GM12878 (cell line): ENCODE measurements around the gene DCLRE1C. TPM values are rescaled to one million over a fixed set of nuclear protein-coding genes. Genes with fewer than 3 reads are reported as not detected.

Experiments
- ATAC-seq: fragments of 200-7000 bp; cut with Tn5 transposase; 3 replicates; pipeline ENCODE4 v1.9.1; 2020; ENCODE audit warnings: mild to moderate bottlenecking, moderate library complexity
- BruUV-seq: library from RNA; stranded (reverse); fragments of 400-500 nt; replicated peaks from 2 replicates; lab custom pipeline; 2021; lab: Mats Ljungman, UMichigan
- CTCF ChIA-PET: fragments of 300-600 bp; sonication (Branson Sonifier 250); formaldehyde crosslinking; extraction: SDS; loops from one replicate; lab custom pipeline; 2021; ENCODE audit warnings: inconsistent platforms; lab: Yijun Ruan, JAX
- POLR2A ChIA-PET: fragments of 350-600 bp; formaldehyde crosslinking; extraction: SDS; loops from one replicate; lab custom pipeline; 2021; ENCODE audit warnings: inconsistent platforms; lab: Charles Lee
- RAD21 ChIA-PET: fragments of 300-600 bp; sonication (Branson Sonifier 250); formaldehyde crosslinking; loops from one replicate; lab custom pipeline; 2023; ENCODE audit warnings: antibody characterized with exemption; ENCODE audit not compliant: unreplicated experiment; lab: Charles Lee
- SMC1A ChIA-PET: fragments of 300-600 bp; sonication (Branson Sonifier 250); formaldehyde crosslinking; loops from one replicate; lab custom pipeline; 2023; ENCODE audit not compliant: unreplicated experiment, uncharacterized antibody; lab: Charles Lee
- DNase-seq: peaks from one replicate; pipeline ENCODE4 v3.0.0-alpha.2; 2011; ENCODE audit warnings: low read depth, low spot score
- FAIRE-seq: peaks from 3 replicates; lab custom pipeline; 2011; peaks lifted over from hg19 to GRCh38; lab: Jason Lieb, UNC
- H2AFZ ChIP-seq: 2 replicates; pipeline ENCODE4 v1.6.0; 2011; ENCODE audit warnings: low read depth, low read length, control low read depth; ENCODE audit not compliant: control insufficient read depth
- H3K27ac ChIP-seq: 2 replicates; pipeline ENCODE4 v1.5.1; 2011; ENCODE audit warnings: control low read depth; ENCODE audit not compliant: control insufficient read depth, insufficient read depth
- H3K27me3 ChIP-seq, 2 experiments: replicated peaks in 1 of 2; 2 replicates each; pipeline versions ENCODE4 v1.6.0 to v1.6.1; 2011; ENCODE audit warnings: low read length in 1 of 2; ENCODE audit not compliant: control insufficient read depth in 2 of 2, insufficient read depth in 2 of 2
- H3K36me3 ChIP-seq, 2 experiments: 2 replicates each; pipeline ENCODE4 v1.5.1; 2011; ENCODE audit warnings: low read length in 1 of 2; ENCODE audit not compliant: control insufficient read depth in 2 of 2, insufficient read depth in 2 of 2
- H3K4me1 ChIP-seq: 2 replicates; pipeline ENCODE4 v1.6.1; 2011; ENCODE audit warnings: mild to moderate bottlenecking, low read length, moderate library complexity, mixed read lengths; ENCODE audit not compliant: control insufficient read depth, insufficient read depth
- H3K4me2 ChIP-seq: 2 replicates; pipeline ENCODE4 v1.6.0; 2011; ENCODE audit warnings: control low read depth; ENCODE audit not compliant: control insufficient read depth, insufficient read depth
- H3K4me3 ChIP-seq: fragments of 200-600 bp; sonication (generic); 2 replicates; pipeline ENCODE4 v1.5.1; 2016
- H3K79me2 ChIP-seq: 2 replicates; pipeline ENCODE4 v1.6.0; 2011; ENCODE audit warnings: low read length; ENCODE audit not compliant: control insufficient read depth, insufficient read depth
- H3K9ac ChIP-seq: 2 replicates; pipeline ENCODE4 v1.8.0; 2011; ENCODE audit warnings: low read length, control low read depth, mixed read lengths; ENCODE audit not compliant: control insufficient read depth, insufficient read depth
- H3K9me3 ChIP-seq: replicated peaks from 3 replicates; pipeline ENCODE4 v1.5.1; 2011; ENCODE audit warnings: mild to moderate bottlenecking, low read length; ENCODE audit not compliant: control insufficient read depth, insufficient read depth
- H4K20me1 ChIP-seq: 2 replicates; pipeline ENCODE4 v1.6.0; 2011; ENCODE audit not compliant: control insufficient read depth, insufficient read depth
- CHD1 ChIP-seq: IDR thresholded peaks from 2 replicates; pipeline ENCODE4 v1.6.1; 2012; ENCODE audit warnings: low read depth, low read length, improper control_type of control experiment
- CTCF ChIP-seq, 3 experiments: IDR thresholded peaks in 2 of 3; conservative IDR thresholded peaks in 1 of 3; 2 replicates each; pipeline ENCODE4 v1.5.1; 2011; ENCODE audit warnings: low read depth in 3 of 3, low read length in 3 of 3, mild to moderate bottlenecking in 3 of 3, control low read depth in 2 of 3, moderate library complexity in 2 of 3, inconsistent platforms in 1 of 3, mixed read lengths in 1 of 3; ENCODE audit not compliant: control insufficient read depth in 2 of 3, insufficient read depth in 1 of 3; ENCODE audit errors: extremely low read depth in 1 of 3
- CUX1 ChIP-seq: IDR thresholded peaks from 2 replicates; pipeline ENCODE4 v1.6.1; 2012; ENCODE audit warnings: improper control_type of control experiment, low read depth, low read length; ENCODE audit not compliant: insufficient replicate concordance
- DPF2 ChIP-seq: fragments of 450-650 bp; IDR thresholded peaks from 2 replicates; pipeline ENCODE4 v1.6.1; 2017; ENCODE audit warnings: mild to moderate bottlenecking
- E2F8 ChIP-seq: fragments of 450-650 bp; IDR thresholded peaks from 2 replicates; pipeline ENCODE4 v1.6.1; 2018; ENCODE audit warnings: mild to moderate bottlenecking, low read depth, moderate library complexity; ENCODE audit not compliant: partially characterized antibody
- NFYA ChIP-seq: IDR thresholded peaks from 2 replicates; pipeline ENCODE4 v1.6.1; 2011; ENCODE audit warnings: low read depth, mild to moderate bottlenecking, low read length, improper control_type of control experiment, borderline replicate concordance
- PRDM15 ChIP-seq: fragments of 450-650 bp; formaldehyde crosslinking; IDR thresholded peaks from 2 replicates; pipeline ENCODE4 v1.4.0; 2020; ENCODE audit warnings: mild to moderate bottlenecking, moderate library complexity
- WGBS: methylation state at CpG from one replicate; pipeline ENCODE4 v1.1.6; 2016; ENCODE audit warnings: low lambda C conversion rate; ENCODE audit not compliant: insufficient replicate concordance, insufficient coverage; ENCODE audit errors: missing lambda C conversion rate; 5-methylcytosine and 5-hydroxymethylcytosine counted together
- in situ Hi-C: fragments of 300-500 bp; cut with MboI; formaldehyde crosslinking; loops from 9 replicates; pipeline ENCODE4 v1.14.3; 2018; ENCODE audit warnings: mixed read lengths
- intact Hi-C: fragments of 100-400 bp; cut with micrococcal nuclease; formaldehyde crosslinking; loops from one replicate; pipeline ENCODE4 v1.14.2; 2022; ENCODE audit not compliant: unreplicated experiment
- polyA plus RNA-seq, 11 experiments: library from polyadenylated mRNA; depleted of rRNA in 4 of 11; unstranded in 6 of 11; stranded (reverse) in 5 of 11; fragments of >200 nt; fragmentation: Nextera tagmentation in 4 of 11; fragmentation: Illumina TruSeq in 1 of 11; extraction: Ambion mirVana in 4 of 11; extraction: Trizol in 1 of 11; gene quantifications; 1 replicate in 1 of 11; 2 replicates in 10 of 11; pipeline versions ENCODE4 v1.2.1 to v1.2.3, GENCODE V29; 2011 to 2016; ENCODE audit warnings: inconsistent platforms in 2 of 11, missing spikeins in 2 of 11, low read depth in 1 of 11
- total RNA-seq, 4 experiments: library from RNA; depleted of rRNA in 3 of 4; stranded (reverse); fragments of >200 nt in 3 of 4; fragmentation: Illumina TruSeq in 1 of 4; extraction: Trizol in 1 of 4; gene quantifications; 2 replicates each; pipeline versions ENCODE4 v1.2.1 to v1.2.3, GENCODE V29; 2013 to 2021

DCLRE1C gene
- total and polyA plus RNA-seq, 10 of the 15 experiments (the other 5 are each of a cell fraction or from before 2014, with no cell fraction given), result 15.7 to 43.4 (median 26.0) TPM

- Histone ChIP-seq H4K20me1 (no peaks in the 10 kb centered on the region), H3K27me3 (no peaks in the 10 kb centered on the region), H3K4me3 (no peak overlapping the region), H3K4me2 (no peak overlapping the region), H3K79me2 (no peaks in the 10 kb centered on the region), H3K4me1 (no peaks in the 10 kb centered on the region), H3K36me3 (peaks cover 4 to 10% of the 10 kb centered on the region in 2 experiments; a peak in 3 of 4 replicates), H3K9me3 (no peaks in the 10 kb centered on the region), H3K27ac (no peak overlapping the region), H2AFZ (no peak overlapping the region), H3K9ac (no peak overlapping the region)
- 100% methylated on average over 1 of the region's 1 CpG for WGBS
- CTCF ChIA-PET, result interaction anchor here (1.3 kb wide), 1 partner anchor 116 kb away, joined by 3 read pairs; no protein-coding TSS in a partner anchor
- POLR2A ChIA-PET, result interaction anchor here (0.5 to 0.7 kb wide), 2 partner anchors 8 to 241 kb away, joined by 3 to 4 read pairs; no protein-coding TSS in a partner anchor
- RAD21 ChIA-PET, result no interaction called here
- intact Hi-C loops, result no loop called here
- DNase-seq, result no peak
- FAIRE-seq, result no peak
- in situ Hi-C loops, result no loop called here
- no TSS peak for BruUV-seq
- SMC1A ChIA-PET, result interaction anchor here (0.9 to 1.5 kb wide), 2 partner anchors 15 to 18 kb away, joined by 3 read pairs; no protein-coding TSS in a partner anchor
- ATAC-seq, result no peak
- no peak for TF ChIP-seq CHD1
- no peak for TF ChIP-seq DPF2
- TF ChIP-seq CUX1, result no peak
- no peak for TF ChIP-seq E2F8
- no peak for TF ChIP-seq CTCF (IDR thresholded peaks at IDR 0.05 in 2 of 3, conservative IDR thresholded peaks at IDR 0.05 in 1 of 3; ENCODE audit: control insufficient read depth in 2 of 3, extremely low read depth in 1 of 3, insufficient read depth in 1 of 3, low read depth in 3 of 3, low read length in 3 of 3)
- no peak for TF ChIP-seq PRDM15 (CRISPR knock-in tag)
- TF ChIP-seq NFYA, result no peak
Measured at GRCh38 chr10:14855453-14855852, 98.4 kb downstream of the DCLRE1C start.
